ENCODE data around the gene RPP25L.

Gene RPP25L

GRCh38 chr9:34610434-34611206 is 1.3 kb downstream of the RPP25L start:
- no peak for DNase-seq

- DNase-seq: no peak
Observed at GRCh38 chr9:34607331-34607730, 4.6 kb downstream of the RPP25L start.

GRCh38 chr9:34606905-34607304 is 5.0 kb downstream of the RPP25L start:
- DNase-seq: no peak

GRCh38 chr9:34606190-34606589 is 5.7 kb downstream of the RPP25L start:
- no peak for DNase-seq

GRCh38 chr9:34603610-34604231 is 8.2 kb downstream of the RPP25L start:
- DNase-seq: peak; percentile 88

- no peak for DNase-seq
Observed at GRCh38 chr9:34601937-34602573, 9.8 kb downstream of the RPP25L start.

GRCh38 chr9:34600908-34601307 is 11.0 kb downstream of the RPP25L start:
- no peak for DNase-seq

GRCh38 chr9:34599546-34599945 is 12.4 kb downstream of the RPP25L start:
- no peak for DNase-seq

GRCh38 chr9:34594177-34594576 is 17.7 kb downstream of the RPP25L start:
- DNase-seq: no peak

- no peak for DNase-seq
Observed at GRCh38 chr9:34592895-34593601, 18.8 kb downstream of the RPP25L start.

GRCh38 chr9:34591917-34592866 is 19.7 kb downstream of the RPP25L start:
- no peak for DNase-seq

GRCh38 chr9:34591248-34591916 is 20.5 kb downstream of the RPP25L start:
- peak; percentile 83 for DNase-seq

- DNase-seq: peak; percentile 18
Observed at GRCh38 chr9:34590381-34591247, 21.3 kb downstream of the RPP25L start.

GRCh38 chr9:34589636-34590380 is 22.1 kb downstream of the RPP25L start, which contains the start of gene CNTFR:
Gene CNTFR (minus strand): TSS chr9:34589724. CDS start chr9:34568981, 20,743 bp downstream.
- no peak for DNase-seq

GRCh38 chr9:34588671-34589635 is 22.9 kb downstream of the RPP25L start:
- DNase-seq: no peak

- no peak for DNase-seq
Observed at GRCh38 chr9:34587271-34587670, 24.6 kb downstream of the RPP25L start.

- DNase-seq: no peak
Observed at GRCh38 chr9:34585946-34586669, 25.8 kb downstream of the RPP25L start.

GRCh38 chr9:34584970-34585369 is 26.9 kb downstream of the RPP25L start:
- DNase-seq: no peak

All from stimulated activated CD4-positive, alpha-beta T cell treated with anti-CD3 and anti-CD28 coated beads, Interleukin-4, amount 100 ng/mL, for 24 hours (primary cell).